NAMALWA (cell line): ENCODE data around the gene TPST2.
"Not testable (repeated sequence)": the region's sequence is repeated elsewhere in the genome, so short reads cannot be mapped to it uniquely, and the experiment has no call there.

Source experiments
- DNase-seq: peaks from one replicate; pipeline ENCODE4 v3.0.0-alpha.2; 2015; ENCODE audit warnings: low spot score

Gene TPST2

DNA sequence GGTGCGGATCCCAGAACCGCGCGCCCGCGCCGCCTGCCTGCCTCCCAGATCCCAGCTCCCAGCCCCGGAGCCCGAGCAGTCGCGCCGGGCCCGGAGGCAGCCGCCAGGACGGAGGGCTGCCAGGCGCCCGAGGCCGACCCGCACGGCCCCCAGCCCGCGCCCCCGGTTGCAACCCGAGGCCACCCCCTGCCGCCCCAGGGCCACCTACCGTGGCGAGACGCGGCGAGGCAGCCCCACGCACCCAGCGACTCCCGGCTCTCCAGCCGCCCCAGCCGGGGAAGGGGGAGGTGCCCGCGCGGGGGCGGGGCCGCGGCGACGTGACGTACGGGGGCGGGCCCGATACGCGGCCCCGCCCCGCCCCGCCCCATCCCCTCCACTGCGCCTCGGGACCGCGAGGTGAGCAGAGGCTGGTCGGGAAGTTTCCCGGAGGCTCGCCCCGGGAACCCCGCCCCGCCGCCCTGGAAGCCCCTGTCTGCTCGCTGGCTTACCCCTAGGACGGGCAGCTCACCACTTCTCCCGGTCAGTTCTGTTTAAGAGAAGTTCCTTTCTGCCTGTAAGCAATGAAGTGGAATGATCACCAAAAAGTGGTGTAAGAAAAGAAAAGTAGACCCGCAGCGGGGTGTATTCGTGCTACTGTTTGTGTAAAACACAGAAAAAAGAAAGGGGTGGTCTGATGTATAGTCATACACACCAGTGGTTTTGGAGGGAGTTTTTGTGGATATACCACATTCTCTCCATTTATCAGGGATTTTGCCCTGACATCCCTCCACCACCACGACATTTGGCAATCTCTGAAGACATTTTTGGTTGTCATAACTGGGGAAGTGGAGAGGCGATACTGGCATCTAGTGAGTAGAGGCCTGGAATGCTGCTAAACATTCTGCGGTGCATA lies at the start of gene TPST2:
Gene TPST2 (minus strand): TSS at position 288 of the 892 bp plus-strand sequence. CDS start 48,502 bp downstream, outside the sequence.
- peak; percentile 81 for DNase-seq

DNA sequence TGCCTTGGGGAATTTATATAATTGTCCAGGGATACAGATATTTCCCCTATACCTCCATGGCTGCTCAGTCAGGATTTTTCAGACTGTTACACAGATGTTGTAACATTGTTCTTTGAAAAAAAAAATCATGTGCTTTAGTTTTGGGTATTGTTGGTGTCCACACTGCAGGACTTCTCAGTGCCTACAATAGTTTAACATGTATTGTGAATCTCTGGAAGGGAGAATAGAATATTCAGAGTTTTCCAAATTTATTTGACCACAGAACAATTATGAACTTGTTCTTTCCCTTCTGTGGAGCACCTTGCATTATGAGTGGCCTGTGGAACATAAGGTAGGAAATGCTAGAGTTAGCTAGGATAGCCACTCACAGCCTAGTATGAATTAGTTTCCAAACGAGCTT lies 46.4 kb upstream of the TPST2 start:
- no peak for DNase-seq

DNA sequence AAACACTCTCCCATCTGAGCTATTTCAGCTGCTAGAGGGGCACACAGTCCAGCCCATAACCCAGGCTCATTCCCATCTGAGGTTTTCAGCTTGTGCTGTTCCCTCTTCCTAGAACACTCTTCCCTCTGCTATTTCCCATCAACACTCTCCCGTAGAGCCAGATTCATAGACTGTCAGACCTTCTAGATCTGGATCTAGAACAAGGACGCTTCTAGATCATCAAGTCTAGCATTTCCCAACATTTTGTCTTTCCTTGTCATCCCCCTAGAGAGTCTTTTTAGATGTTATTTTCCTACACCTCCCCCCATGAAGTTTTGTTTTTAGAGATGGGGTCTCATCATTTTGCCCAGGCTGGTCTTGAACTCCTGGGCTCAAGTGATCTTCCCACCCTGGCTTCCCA lies 45.2 kb upstream of the TPST2 start:
- DNase-seq: no peak

DNA sequence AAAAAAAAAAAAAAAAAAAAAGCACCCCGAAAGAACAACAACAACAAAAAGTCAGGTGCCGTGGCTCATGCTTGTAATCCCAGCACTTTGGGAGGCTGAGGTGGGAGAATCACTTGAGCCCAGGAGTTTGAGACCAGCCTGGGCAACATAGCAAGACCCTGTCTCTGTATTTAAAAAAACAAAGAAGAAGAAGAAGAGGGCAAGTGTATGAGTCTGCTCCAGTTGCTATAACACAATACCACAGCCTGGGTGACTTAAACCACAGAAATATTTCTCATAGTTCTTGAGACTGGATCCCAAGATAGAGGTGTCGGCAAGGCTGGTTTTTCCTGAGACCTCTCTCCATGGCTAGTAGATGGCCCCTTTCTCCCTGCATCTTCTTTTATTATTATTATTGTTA lies 44.3 kb upstream of the TPST2 start:
- no peak for DNase-seq

DNA sequence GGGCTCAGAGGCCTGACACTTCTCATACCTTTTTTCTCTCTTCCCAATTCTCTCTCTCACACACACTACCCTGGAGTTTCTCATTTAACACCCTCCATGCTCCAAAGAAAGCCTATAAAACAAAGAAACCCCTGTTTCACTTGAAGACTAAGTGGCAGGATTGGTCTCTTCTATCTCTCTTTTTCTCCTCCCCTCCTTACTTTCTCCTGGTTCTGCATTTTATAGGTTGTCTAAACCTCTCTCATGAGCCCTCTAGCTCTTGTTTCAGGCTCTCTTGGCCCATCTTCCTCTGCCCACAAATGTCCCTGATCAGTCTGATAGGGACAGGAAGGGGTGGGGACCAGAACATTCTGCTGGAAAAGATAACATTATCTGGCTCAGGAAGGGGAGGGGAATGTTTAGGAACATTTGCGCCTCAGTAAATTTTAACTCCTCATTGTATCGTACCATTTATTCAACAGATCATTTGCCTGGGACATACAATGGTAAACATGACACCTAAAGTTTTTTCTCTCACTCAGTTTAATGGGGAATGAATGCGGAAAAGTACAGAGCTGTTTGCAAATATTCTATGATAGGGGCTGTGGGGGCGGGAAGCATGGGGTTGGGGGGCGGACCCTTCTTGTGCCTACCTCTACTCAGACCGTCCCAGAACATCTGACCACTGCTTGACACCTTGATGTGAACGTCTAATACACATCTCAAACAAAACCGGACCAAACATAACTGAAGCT lies 42.7 kb upstream of the TPST2 start:
- DNase-seq: no peak

DNA sequence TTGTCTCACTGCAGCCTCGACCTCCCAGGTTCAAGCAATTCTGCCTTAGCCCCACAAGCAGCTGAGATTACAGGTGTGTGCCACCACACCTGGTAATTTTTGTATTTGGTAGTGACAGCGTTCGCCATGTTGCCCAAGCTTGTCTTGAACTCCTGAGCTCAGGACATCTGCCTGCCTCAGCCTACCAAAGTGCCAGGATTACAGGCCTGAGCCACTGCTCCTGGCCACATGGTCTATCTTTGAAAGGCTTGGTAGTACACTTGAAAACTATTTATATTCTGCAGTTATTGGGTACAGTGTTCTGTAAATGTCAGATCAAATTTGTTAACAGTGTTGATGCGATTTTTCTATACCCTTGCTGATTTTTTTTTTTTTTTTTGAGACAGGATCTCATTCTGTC lies 41.4 kb upstream of the TPST2 start:
- DNase-seq: no peak

DNA sequence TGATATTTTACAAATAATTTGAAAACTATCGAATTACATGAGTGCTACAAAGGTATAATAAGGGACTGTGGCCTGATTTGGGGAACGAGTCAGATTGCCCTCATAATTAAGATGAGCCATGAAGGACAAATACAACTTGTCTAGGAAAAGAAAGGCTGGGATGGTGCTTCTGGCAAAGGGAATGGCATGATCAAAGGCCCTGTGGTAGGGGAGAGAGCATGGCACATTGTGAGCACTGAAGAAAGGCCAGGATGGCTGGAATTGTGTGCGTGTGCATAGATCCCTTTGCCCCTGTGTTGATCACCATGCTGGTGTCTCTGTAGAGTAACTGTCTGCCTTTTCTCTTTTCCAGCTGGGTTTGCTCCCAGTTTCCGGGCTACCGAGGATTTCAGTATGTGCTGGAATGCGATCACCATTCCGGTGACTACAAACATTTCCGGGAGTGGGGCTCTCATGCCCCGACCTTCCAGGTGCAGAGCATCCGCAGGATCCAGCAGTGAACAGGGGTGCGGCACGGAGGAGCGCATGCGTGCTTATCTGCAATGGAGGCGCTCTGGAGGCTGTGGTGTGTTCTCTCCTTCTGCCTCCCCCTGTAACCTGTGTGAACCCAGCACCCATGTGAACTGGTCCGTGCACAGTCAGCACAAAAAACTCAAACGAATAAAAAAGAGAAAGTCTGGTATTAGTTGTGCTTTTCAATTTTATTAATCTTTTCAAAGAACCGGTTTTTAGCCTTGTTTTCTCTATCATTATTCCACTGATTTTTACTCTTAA lies 40.2 kb upstream of the TPST2 start:
- DNase-seq: no peak

DNA sequence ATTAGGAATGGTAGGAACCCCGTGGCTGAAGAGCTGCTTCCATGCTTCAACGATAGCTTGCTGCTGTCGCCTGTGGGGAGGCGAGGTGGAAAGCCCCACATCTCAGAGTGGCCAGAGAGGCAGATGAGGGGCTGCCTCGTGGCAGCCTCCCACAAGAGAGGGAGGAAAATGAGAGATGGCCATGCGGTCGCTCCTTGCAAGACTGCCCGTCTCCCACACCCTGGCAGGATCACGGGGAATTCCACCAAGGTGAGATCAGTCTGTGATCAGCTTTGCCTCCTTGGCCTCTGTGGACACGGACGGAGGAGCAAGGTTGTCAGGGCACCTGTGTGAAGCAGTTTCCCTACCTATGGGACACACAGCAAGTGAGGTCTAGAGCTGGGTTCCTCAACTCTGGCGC lies 34.9 kb upstream of the TPST2 start:
- no peak for DNase-seq

DNA sequence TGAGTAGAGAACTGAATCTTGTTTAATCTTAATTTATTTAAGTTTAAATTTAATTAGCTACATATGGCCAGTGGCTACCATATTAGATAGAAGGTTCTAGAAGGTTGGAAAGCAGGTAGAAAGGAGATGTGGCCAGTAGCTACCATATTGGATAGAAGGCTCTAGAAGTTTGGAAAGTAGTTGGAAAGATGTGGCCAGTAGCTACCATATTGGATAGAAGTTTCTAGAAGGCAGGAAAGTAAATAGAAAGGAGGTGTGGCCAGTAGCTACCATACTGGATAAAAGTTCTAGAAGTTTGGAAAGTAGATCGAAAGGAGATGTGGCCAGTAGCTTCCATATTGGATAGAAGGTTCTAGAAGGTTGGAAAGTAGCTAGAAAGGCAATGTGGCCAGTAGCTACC lies 34.1 kb upstream of the TPST2 start:
- DNase-seq: no peak

DNA sequence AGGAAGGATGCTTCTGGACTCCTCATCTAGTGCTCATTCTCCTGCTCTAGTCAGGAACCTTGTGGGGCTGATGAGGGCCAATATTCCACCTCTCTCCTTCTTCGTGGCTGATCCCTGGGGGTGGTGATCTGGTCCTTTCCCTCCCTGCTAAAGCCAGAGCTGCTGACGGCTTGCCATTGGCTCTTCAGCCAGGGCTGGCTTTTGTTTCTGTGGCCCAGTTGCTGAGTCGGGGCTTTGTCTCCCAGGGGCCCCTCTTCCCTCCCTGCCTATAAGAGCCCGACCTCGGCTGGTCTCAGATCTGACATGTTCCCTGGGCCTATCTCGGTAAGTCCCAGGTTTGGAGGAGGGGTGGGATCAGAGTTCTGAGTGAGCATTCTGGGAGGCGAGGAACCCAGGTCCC lies 31.7 kb upstream of the TPST2 start, which contains the start of gene CRYBA4:
Gene CRYBA4 (plus strand): TSS at position 301 of the 400 bp plus-strand sequence. CDS start 634 bp downstream, outside the sequence.
- no peak for DNase-seq

DNA sequence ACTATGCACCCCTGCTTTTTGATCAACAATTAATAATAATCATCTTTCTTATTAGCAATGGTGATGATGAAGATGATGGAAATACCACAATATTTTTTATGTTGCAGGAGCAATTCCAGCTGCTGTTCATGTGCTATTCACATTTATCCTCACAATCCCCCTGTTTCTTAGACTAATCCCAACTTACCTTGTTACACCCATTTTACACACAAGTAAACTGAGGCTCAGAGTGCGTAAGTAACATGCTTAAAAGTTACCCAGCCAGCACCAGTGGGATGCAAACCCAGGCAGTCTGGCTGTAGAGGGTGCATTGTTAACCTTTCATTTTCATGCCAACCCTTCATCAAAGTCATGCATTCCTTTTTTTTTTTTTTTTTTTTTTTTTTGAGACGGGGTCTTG lies 30.3 kb upstream of the TPST2 start:
- no peak for DNase-seq

DNA sequence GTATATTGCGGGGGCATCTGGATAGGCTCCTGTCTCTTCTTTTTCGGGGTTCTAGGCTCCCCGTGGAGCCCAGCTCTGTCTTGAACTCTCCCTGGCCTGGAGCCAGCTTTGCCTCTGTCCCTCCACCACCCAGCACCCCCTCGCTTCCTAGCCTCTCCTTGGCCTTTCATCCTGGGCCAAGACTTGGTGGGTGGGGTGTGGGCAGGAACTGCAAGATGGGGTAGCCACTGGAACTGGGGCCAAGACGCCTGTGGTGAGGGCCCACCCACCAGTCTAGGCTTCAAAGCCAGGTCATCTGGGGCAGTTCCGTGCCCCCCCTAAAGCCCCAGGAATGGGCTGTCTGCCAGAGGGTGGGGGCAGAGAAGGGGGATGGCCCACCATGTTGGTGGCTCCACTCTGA lies 29.6 kb upstream of the TPST2 start:
- no peak for DNase-seq

DNA sequence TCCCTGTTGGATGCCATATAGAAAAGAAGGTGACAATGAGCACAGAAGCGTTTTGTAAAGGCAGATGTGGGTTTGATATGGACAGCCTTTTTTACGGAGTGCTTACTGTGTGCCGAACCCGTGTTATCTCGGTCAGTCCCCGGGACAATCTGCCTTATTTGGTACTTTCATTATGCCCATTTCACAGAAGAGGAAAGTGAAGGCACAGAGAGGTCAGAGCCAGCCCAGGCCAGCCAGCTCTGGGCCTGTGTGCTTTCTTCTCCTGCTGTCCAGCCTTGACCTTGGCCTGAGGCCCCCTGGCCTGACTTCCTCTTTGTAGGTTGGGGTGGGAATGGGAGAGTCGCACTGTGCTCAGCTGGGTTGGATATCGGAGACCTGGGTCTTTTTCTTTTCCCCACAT lies 28.5 kb upstream of the TPST2 start:
- no peak for DNase-seq

DNA sequence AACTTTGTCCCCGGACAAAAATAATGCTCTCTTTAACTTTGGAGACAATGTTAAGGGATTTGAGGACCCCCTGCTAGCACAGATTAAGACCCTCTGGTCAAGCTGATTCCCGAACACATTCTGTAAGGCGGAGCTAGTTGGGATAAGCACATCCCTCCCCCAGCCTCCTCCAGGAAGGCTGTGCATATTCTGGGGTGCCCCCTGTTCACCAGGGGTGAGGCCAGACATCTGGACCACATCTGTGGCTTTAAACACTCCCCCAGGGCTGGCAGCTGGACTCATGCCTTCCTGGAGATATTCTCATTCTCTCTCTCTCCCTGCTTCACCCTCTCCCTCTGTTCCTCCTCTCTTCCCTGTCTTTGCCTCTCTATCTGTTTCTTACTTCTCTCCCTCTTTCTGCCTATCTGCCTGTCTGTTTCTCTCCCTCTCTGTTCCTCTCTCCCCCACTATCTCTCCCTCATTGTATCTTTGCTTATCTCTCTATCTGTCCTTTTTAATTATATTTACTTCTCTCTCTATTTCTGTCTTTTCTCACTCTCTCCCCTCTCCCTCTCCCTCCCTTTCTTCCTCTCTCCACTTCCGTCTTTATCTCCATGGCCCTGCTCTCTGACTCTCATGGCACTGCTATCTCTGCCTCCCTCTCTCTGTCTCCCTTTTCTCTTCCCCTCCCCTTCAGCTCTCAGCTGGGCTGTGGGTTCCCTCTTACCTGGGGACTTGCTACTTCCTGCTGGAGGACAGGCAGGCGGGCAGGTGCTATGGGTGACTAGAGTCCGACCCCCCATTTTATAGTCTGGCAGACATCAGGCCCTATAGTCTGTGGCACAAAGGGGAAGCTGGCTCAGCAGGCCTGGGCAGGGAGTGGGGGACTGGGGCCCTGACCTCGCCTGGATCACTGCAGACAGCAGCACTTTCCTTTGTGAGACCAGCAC lies 27.6 kb upstream of the TPST2 start, which contains the start of gene CRYBB1:
Gene CRYBB1 (minus strand): TSS at position 757 of the 929 bp plus-strand sequence. CDS start 1,708 bp downstream, outside the sequence.
- peak; percentile 25 for DNase-seq

DNA sequence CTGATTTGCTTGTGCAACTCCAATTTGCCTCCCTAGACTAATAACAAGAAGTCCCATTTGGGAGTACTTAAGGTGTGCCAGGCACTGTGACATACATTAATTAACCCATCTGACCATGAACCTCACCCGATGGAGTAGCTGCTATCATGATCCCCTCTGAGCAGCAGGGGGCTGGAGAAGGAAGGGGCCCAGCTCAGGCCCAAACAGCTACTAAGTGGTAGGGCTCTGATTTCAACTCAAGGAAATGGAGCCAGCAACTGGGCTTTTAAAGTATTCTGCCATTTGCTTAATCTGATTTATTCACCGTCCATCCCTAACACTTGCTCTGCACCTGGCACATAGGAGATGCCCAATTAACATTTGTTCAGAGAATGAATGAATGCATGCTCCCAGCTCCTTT lies 26.7 kb upstream of the TPST2 start:
- no peak for DNase-seq

DNA sequence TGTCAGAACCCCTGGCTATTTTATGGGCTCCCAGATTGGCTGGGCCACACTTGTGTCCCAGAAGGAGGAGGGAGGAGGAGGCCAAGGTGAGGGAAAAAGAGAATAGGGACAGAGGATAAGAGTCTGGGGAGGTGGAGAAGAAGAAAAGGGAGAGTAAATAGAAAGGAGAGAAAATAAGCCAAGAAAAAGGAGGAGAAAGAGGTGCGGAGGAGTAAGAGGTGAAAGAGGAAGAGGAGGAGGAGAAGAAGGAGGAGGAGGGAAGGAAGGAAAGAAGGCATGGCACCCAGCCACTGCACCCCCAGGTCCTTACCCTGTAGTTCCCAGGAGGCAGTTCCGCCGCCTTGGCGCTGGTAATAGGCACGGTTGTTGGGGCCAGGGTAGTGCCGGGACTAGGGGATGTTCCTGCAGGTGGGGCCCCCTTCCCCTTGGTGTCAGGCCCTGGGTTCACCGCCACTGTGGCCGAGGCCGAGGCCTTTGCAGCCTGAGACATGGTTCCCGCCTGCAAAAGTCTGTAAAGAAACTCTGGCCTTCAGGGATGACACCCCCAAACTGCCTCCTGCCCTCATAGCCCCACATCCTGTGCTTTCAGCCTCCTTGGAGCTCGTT lies 26.0 kb upstream of the TPST2 start:
- no peak for DNase-seq

DNA sequence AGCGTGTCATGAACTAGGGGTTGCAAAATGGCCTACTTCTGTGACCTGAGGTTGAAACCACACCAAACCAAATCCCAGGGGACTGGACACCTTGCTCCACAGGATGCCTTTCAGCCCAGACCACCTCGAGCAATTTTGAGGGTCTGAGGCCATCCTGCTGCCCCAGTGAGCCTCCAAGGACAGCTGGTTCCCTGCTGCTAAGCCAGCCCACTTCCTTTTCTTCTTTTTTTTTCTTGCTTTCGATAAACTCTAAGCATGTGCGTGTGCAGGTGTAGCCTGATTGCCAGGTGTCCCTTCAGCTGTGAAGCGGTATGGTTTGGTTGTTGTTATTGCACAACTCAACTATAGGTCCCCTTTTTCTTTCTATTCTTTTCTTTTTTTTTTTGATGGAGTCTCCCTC lies 25.2 kb upstream of the TPST2 start:
- DNase-seq: peak; percentile 86

DNA sequence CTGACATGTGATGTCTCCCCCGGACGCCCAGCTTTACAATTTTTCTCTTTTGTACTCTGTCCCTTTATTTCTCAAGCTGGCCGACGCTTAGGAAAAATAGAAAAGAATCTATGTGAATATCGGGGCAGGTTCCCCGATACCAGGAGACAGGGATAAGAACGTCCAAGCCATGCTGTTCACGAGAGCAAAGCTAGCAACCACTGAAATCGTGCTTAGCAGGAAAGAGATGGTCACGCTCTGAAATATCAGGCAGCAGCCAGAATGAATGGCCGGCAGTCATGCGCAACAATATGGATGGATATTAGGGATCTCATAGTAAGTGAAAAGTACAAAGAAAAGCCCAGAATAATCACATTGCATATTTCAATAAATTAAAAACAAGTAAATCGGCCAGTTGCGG lies 24.4 kb upstream of the TPST2 start:
- no peak for DNase-seq

DNA sequence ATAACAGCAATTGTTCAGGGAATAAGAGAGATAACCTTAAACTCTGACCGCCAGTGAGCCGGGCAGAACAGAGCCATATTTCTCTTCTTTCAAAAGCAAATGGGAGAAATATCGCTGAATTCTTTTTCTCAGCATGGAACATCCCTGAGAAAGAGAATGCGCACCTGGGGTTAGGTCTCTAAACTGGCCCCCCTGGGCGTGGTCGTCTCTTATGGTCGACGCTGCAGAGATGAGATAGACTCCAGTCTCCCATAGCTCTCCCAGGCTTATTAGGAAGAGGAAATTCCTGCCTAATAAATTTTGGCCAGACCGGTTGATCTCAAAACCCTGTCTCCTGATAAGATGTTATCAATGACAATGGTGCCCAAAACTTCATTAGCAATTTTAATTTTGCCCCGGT lies 23.8 kb upstream of the TPST2 start:
- DNase-seq: not testable (repeated sequence)

DNA sequence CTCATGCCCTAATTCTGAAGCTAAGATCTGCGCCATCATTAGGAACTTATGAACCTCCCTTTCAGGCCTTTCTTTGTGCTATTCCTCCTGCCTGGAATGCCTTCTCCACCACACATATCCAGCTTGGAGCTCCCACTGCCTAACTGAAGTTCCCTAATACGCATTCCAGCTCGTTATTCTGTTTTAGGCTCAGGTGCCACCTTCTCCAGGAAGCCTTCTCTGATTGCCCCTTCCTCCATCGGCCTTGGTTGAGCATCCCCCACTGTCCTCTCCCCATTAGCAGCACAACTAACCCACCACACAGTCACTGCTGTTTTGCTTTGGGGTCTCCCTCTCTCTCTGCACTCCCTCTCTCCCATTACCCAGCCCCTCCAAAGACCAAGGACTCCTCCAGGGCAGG lies 22.7 kb upstream of the TPST2 start:
- no peak for DNase-seq

DNA sequence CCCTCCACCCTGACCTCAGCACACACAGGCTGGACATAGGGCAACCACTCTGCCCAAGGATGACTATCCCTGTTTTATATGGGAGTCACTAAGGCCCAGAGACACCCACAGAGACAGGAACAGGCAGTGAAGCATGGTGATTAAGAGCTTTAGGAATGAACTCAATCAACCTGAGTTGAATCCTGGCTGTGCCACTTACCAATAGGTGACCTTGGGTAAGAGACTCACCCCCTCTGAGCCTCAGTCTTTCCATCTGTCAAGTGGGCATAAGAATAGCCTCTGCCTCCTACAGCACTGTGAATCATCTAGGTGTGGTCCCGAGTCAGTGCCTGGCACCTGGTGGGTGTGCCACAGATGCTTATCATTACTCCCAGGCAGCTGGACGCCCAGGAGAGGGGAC lies 21.1 kb upstream of the TPST2 start:
- DNase-seq: no peak
